Keratinocyte (primary cell): ENCODE results near the gene IL17REL. TPM values are rescaled to one million over a fixed set of nuclear protein-coding genes. Genes with fewer than 3 reads are reported as not detected.

Source experiments
- DNase-seq: peaks from one replicate; pipeline ENCODE4 v3.0.0-alpha.2; 2011; ENCODE audit warnings: low read depth, missing footprints, low spot score
- FAIRE-seq: peaks from 2 replicates; lab custom pipeline; 2011; peaks lifted over from hg19 to GRCh38; lab: Jason Lieb, UNC
- H2AFZ ChIP-seq: 2 replicates; pipeline ENCODE4 v1.6.0; 2012; ENCODE audit warnings: low read length, control low read depth, inconsistent platforms; ENCODE audit not compliant: control insufficient read depth
- H3K27ac ChIP-seq: 2 replicates; pipeline ENCODE4 v1.5.1; 2011; ENCODE audit warnings: low read length; ENCODE audit not compliant: control insufficient read depth, insufficient read depth
- H3K27me3 ChIP-seq: 3 replicates; pipeline ENCODE4 v1.6.0; 2011; ENCODE audit warnings: low read length; ENCODE audit not compliant: control insufficient read depth, insufficient read depth; ENCODE audit errors: extremely low read depth
- H3K36me3 ChIP-seq, 2 experiments: 2 replicates in 1 of 2; 3 replicates in 1 of 2; pipeline ENCODE4 v1.5.1; 2011; ENCODE audit warnings: low read length in 2 of 2, mild to moderate bottlenecking in 1 of 2; ENCODE audit not compliant: control insufficient read depth in 2 of 2, insufficient read depth in 2 of 2; ENCODE audit errors: extremely low read depth in 1 of 2
- H3K4me1 ChIP-seq: 3 replicates; pipeline ENCODE4 v1.5.1; 2011; ENCODE audit warnings: low read length; ENCODE audit not compliant: control insufficient read depth, insufficient read depth; ENCODE audit errors: extremely low read depth
- H3K4me2 ChIP-seq: 3 replicates; pipeline ENCODE4 v1.6.0; 2011; ENCODE audit warnings: low read depth, low read length; ENCODE audit not compliant: control insufficient read depth, insufficient read depth; ENCODE audit errors: extremely low read depth
- H3K4me3 ChIP-seq, 3 experiments: fragments of 200-600 bp in 1 of 3; sonication (generic) in 1 of 3; 2 replicates in 2 of 3; 3 replicates in 1 of 3; pipeline ENCODE4 v1.5.1; 2011 to 2016; ENCODE audit warnings: low read length in 3 of 3, mild to moderate bottlenecking in 3 of 3, control low read depth in 2 of 3, inconsistent platforms in 1 of 3, low read depth in 1 of 3, mixed read lengths in 1 of 3, mixed run types in 1 of 3, moderate library complexity in 1 of 3; ENCODE audit not compliant: control insufficient read depth in 2 of 3, insufficient read depth in 2 of 3; ENCODE audit errors: extremely low read depth in 1 of 3
- H3K79me2 ChIP-seq: 2 replicates; pipeline ENCODE4 v1.6.0; 2012; ENCODE audit warnings: low read length; ENCODE audit not compliant: control insufficient read depth, insufficient read depth
- H3K9ac ChIP-seq: 3 replicates; pipeline ENCODE4 v1.6.0; 2011; ENCODE audit warnings: low read length; ENCODE audit not compliant: control insufficient read depth, insufficient read depth; ENCODE audit errors: extremely low read depth
- H3K9me1 ChIP-seq: 3 replicates; pipeline ENCODE4 v1.6.0; 2011; ENCODE audit warnings: low read length; ENCODE audit not compliant: control insufficient read depth, insufficient read depth; ENCODE audit errors: extremely low read depth
- H3K9me3 ChIP-seq: 2 replicates; pipeline ENCODE4 v1.5.1; 2012; ENCODE audit warnings: low read depth, low read length; ENCODE audit not compliant: control insufficient read depth
- H4K20me1 ChIP-seq: 3 replicates; pipeline ENCODE4 v1.6.0; 2011; ENCODE audit warnings: low read length; ENCODE audit not compliant: control insufficient read depth, insufficient read depth; ENCODE audit errors: extremely low read depth
- CTCF ChIP-seq, 3 experiments: IDR thresholded peaks in 1 of 3; conservative IDR thresholded peaks in 1 of 3; optimal IDR thresholded peaks in 1 of 3; 2 replicates in 2 of 3; 3 replicates in 1 of 3; pipeline versions ENCODE3 to v1.5.1; 2011; ENCODE audit warnings: low read length in 3 of 3, mild to moderate bottlenecking in 3 of 3, moderate library complexity in 2 of 3, control low read depth in 1 of 3, inconsistent platforms in 1 of 3; ENCODE audit not compliant: insufficient read depth in 2 of 3; ENCODE audit errors: extremely low read depth in 1 of 3
- EZH2 ChIP-seq: IDR thresholded peaks from one replicate; pipeline ENCODE4 v1.6.1; 2012; ENCODE audit warnings: inconsistent platforms, mild to moderate bottlenecking, low read length, moderate library complexity
- dilution Hi-C: fragments of 300-500 bp; cut with MboI; formaldehyde crosslinking; loops from one replicate; pipeline ENCODE4 v1.7.0; 2020; ENCODE audit warnings: low sequenced_read_pairs; ENCODE audit not compliant: extremely low pct_ligation_motif_present
- polyA plus RNA-seq, 5 experiments: library from polyadenylated mRNA; depleted of rRNA in 3 of 5; stranded (reverse) in 3 of 5; stranded (forward) in 1 of 5; unstranded in 1 of 5; fragments of >200 nt; gene quantifications; 1 replicate in 1 of 5; 2 replicates in 3 of 5; 3 replicates in 1 of 5; pipeline versions ENCODE4 v1.2.1 to v1.2.3, GENCODE V29; 2011 to 2012; ENCODE audit warnings: missing spikeins in 2 of 5, low read depth in 1 of 5, low replicate concordance in 1 of 5

IL17REL gene
- polyA plus RNA-seq, 1 donor (not counting 4 experiments of a cell fraction or from before 2014, with no cell fraction given): not detected

GRCh38 chr22:50051930-50052329 is 39.4 kb upstream of the IL17REL start:
- H3K36me3 ChIP-seq: no peaks in the 10 kb centered on the region
- TF ChIP-seq EZH2 (no peak), CTCF (optimal IDR thresholded peaks at IDR 0.05 in 1 of 3, IDR thresholded peaks at IDR 0.05 in 1 of 3, conservative IDR thresholded peaks at IDR 0.05 in 1 of 3; ENCODE audit: extremely low read depth in 1 of 3, insufficient read depth in 2 of 3, low read length in 3 of 3) (no peak)
- H3K4me3 ChIP-seq: no peak overlapping the region
- H4K20me1 ChIP-seq: no peaks in the 10 kb centered on the region
- H3K4me1 ChIP-seq: no peaks in the 10 kb centered on the region
- FAIRE-seq (no peak), DNase-seq (no peak)
- no peak overlapping the region for H3K4me2 ChIP-seq
- H3K9me1 ChIP-seq: no peaks in the 10 kb centered on the region
- peaks cover 10% of the 10 kb centered on the region for H3K27me3 ChIP-seq
- H3K9ac ChIP-seq: no peak overlapping the region
- no peaks in the 10 kb centered on the region for H3K9me3 ChIP-seq
- H3K27ac ChIP-seq: no peak overlapping the region
- dilution Hi-C loops: no loop called here
- H2AFZ ChIP-seq: no peak overlapping the region
- no peaks in the 10 kb centered on the region for H3K79me2 ChIP-seq

GRCh38 chr22:50049299-50050195 is 37.0 kb upstream of the IL17REL start:
- H3K27me3 ChIP-seq: peaks cover 10% of the 10 kb centered on the region
- FAIRE-seq: no peak

More at GRCh38 chr22:50049299-50050195, 37.0 kb upstream of the IL17REL start:
- TF ChIP-seq CTCF (optimal IDR thresholded peaks at IDR 0.05 in 1 of 3, IDR thresholded peaks at IDR 0.05 in 1 of 3, conservative IDR thresholded peaks at IDR 0.05 in 1 of 3; ENCODE audit: extremely low read depth in 1 of 3, insufficient read depth in 2 of 3, low read length in 3 of 3): no peak
- Histone ChIP-seq H4K20me1 (no peaks in the 10 kb centered on the region), H3K4me2 (no peak overlapping the region), H2AFZ (no peak overlapping the region), H3K9me3 (no peaks in the 10 kb centered on the region), H3K9ac (no peak overlapping the region), H3K4me1 (no peaks in the 10 kb centered on the region), H3K79me2 (no peaks in the 10 kb centered on the region), H3K9me1 (no peaks in the 10 kb centered on the region), H3K27ac (no peak overlapping the region), H3K4me3 (no peak overlapping the region), H3K36me3 (no peaks in the 10 kb centered on the region)
- DNase-seq: no peak
- dilution Hi-C loops: no loop called here
